GM18526 (cell line): ENCODE results near the gene LSM14A.

Experiments
- POLR2A ChIP-seq: IDR thresholded peaks from 3 replicates; pipeline ENCODE4 v1.6.1; 2011; ENCODE audit not compliant: insufficient read length; ENCODE audit errors: extremely low read depth

The LSM14A gene

GRCh38 chr19:34150558-34150957, 21.7 kb upstream of the LSM14A start:
- no peak for TF ChIP-seq POLR2A

- no peak for TF ChIP-seq POLR2A
Measured at GRCh38 chr19:34151439-34151838, 20.9 kb upstream of the LSM14A start.

GRCh38 chr19:34154401-34154800, 17.9 kb upstream of the LSM14A start:
- TF ChIP-seq POLR2A = no peak

GRCh38 chr19:34155686-34156085, 16.6 kb upstream of the LSM14A start:
- TF ChIP-seq POLR2A = no peak

GRCh38 chr19:34165295-34165738, 7.0 kb upstream of the LSM14A start:
- TF ChIP-seq POLR2A = no peak

- TF ChIP-seq POLR2A = no peak
Measured at GRCh38 chr19:34171539-34171876, 796 bp upstream of the LSM14A start.

GRCh38 chr19:34172661-34173192, 423 bp downstream of the LSM14A start:
- no peak for TF ChIP-seq POLR2A

- no peak for TF ChIP-seq POLR2A
Measured at GRCh38 chr19:34173193-34173956, 1.1 kb downstream of the LSM14A start.

- TF ChIP-seq POLR2A = no peak
Measured at GRCh38 chr19:34176581-34176980, 4.3 kb downstream of the LSM14A start.

GRCh38 chr19:34178274-34178610, 5.9 kb downstream of the LSM14A start:
- TF ChIP-seq POLR2A = no peak

- no peak for TF ChIP-seq POLR2A
Measured at GRCh38 chr19:34179066-34179465, 6.8 kb downstream of the LSM14A start.

- TF ChIP-seq POLR2A = no peak
Measured at GRCh38 chr19:34180273-34180672, 8.0 kb downstream of the LSM14A start.

- no peak for TF ChIP-seq POLR2A
Measured at GRCh38 chr19:34180709-34181108, 8.4 kb downstream of the LSM14A start.

- no peak for TF ChIP-seq POLR2A
Measured at GRCh38 chr19:34181111-34181864, 9.0 kb downstream of the LSM14A start.

- TF ChIP-seq POLR2A = no peak
Measured at GRCh38 chr19:34182125-34182524, 9.8 kb downstream of the LSM14A start.

GRCh38 chr19:34184880-34185491, 12.7 kb downstream of the LSM14A start:
- TF ChIP-seq POLR2A = no peak

- TF ChIP-seq POLR2A = no peak
Measured at GRCh38 chr19:34186205-34186604, 13.9 kb downstream of the LSM14A start.

- TF ChIP-seq POLR2A = no peak
Measured at GRCh38 chr19:34187011-34187410, 14.7 kb downstream of the LSM14A start.
